Heart left ventricle (tissue), 16 donors: ENCODE results near the gene GRIN1. TPM values are rescaled to one million over a fixed set of nuclear protein-coding genes. Genes with fewer than 3 reads are reported as not detected.

ENCODE experiments used
- ATAC-seq, 4 donors: fragments of 200-7000 bp; cut with Tn5 transposase; one replicate each; pipeline ENCODE4 v1.9.1; 2020 to 2022; ENCODE audit warnings: moderate library complexity in 4 of 4, mild to moderate bottlenecking in 3 of 4, moderate number of reproducible peaks in 1 of 4
- DNase-seq, 5 donors: peaks; one replicate each; pipeline ENCODE4 v3.0.0-alpha.2; 2020
- H3K27ac ChIP-seq, 12 donors: fragments of 200-600 bp; sonication (generic) in 4 of 12; one replicate each; pipeline versions ENCODE4 v1.5.0 to v1.8.0; 2016 to 2022; ENCODE audit warnings: mild to moderate bottlenecking in 2 of 12
- H3K27me3 ChIP-seq, 9 donors: fragments of 200-600 bp; sonication (generic) in 2 of 9; one replicate each; pipeline versions ENCODE4 v1.5.1 to v1.8.0; 2016 to 2022; ENCODE audit warnings: mild to moderate bottlenecking in 3 of 9
- H3K36me3 ChIP-seq, 9 donors: fragments of 200-600 bp; sonication (generic) in 2 of 9; one replicate each; pipeline versions ENCODE4 v1.5.0 to v1.8.0; 2018 to 2022; ENCODE audit warnings: mild to moderate bottlenecking in 2 of 9
- H3K4me1 ChIP-seq, 12 donors: fragments of 200-600 bp; sonication (generic) in 4 of 12; one replicate each; pipeline versions ENCODE4 v1.5.0 to v1.8.0; 2016 to 2022; ENCODE audit warnings: mild to moderate bottlenecking in 3 of 12
- H3K4me3 ChIP-seq, 12 donors: fragments of 200-600 bp; sonication (generic) in 4 of 12; one replicate each; pipeline versions ENCODE4 v1.5.0 to v1.8.0; 2017 to 2022; ENCODE audit warnings: mild to moderate bottlenecking in 9 of 12, moderate library complexity in 4 of 12
- H3K9me3 ChIP-seq, 12 donors: fragments of 200-600 bp; sonication (generic) in 4 of 12; one replicate each; pipeline versions ENCODE4 v1.5.0 to v1.8.0; 2016 to 2022; ENCODE audit warnings: mild to moderate bottlenecking in 1 of 12
- CTCF ChIP-seq, 12 donors: fragments of 200-600 bp; sonication (generic) in 4 of 12; IDR thresholded peaks; one replicate each; pipeline versions ENCODE4 v1.5.0 to v1.8.0; 2018 to 2022; ENCODE audit warnings: antibody characterized with exemption in 12 of 12, mild to moderate bottlenecking in 5 of 12
- POLR2A ChIP-seq, 2 donors: fragments of 450-650 bp; IDR thresholded peaks; one replicate each; pipeline ENCODE4 v1.6.1; 2017; ENCODE audit warnings: antibody characterized with exemption in 2 of 2, mild to moderate bottlenecking in 2 of 2, moderate library complexity in 2 of 2
- WGBS, 4 donors: extraction: QIAGEN DNeasy Blood & Tissue Kit in 2 of 4; methylation state at CpG; one replicate each; pipeline versions ENCODE4 v1.1.5 to v1.1.7; 2013 to 2018; 5-methylcytosine and 5-hydroxymethylcytosine counted together
- intact Hi-C, 10 donors: fragments of 100-400 bp; cut with DNase I; formaldehyde crosslinking; loops; one replicate each; pipeline versions ENCODE4 v1.11.1 to v1.14.2; 2022
- polyA plus RNA-seq, 2 donors: library from polyadenylated mRNA; stranded (reverse); fragments of 200-250 nt; gene quantifications; one replicate each; pipeline ENCODE4 v1.2.3, GENCODE V29; 2013
- total RNA-seq, 9 donors: library from RNA; depleted of rRNA in 2 of 9; stranded (reverse); fragments of >200 nt in 2 of 9; fragmentation: NEBNext Ultra II Directional in 3 of 9; extraction: Animal tissue kit (Norgen Biotek cat#: 25700) in 3 of 9; gene quantifications; one replicate each; pipeline versions ENCODE4 v1.1.0 to v1.2.4, GENCODE V29; 2016 to 2023
- donor health status: ischemic (EF 13 %, LVEDD 7.1; RV severe dilation, severe dysfunction).
- donor health status: healthy with polysubstance abuse.
- donor health status: DM: no; HTN: yes; CAD: no.
- donor health status: DM: no; HTN: no; CAD: no.
- donor health status: ischemic (EF 25% LVEDD 6.9; RV normal size, moderate dysfunction).
- donor health status: ischemic (EF 25% LVEDD 5.7; RV mildly dilated, moderate dysfunction).
- donor health status: healthy.
- donor health status: DM: yes; HTN: yes; CAD: no.
- donor health status: ischemic (EF 35%, LVEDD 5.7; RV mildly dilated, moderate dysfunction).
- donor health status: nonischemic (EF 11% LVEDD 7.7; RV severe dilation, severe dysfunction).
- donor health status: DM: yes; HTN: yes; CAD: no.
- donor health status: PGD.
- donor health status: ischemic (EF 29% LVEDD 5.4; RV normal size, mild dysfunction).
- donor health status: nonischemic (EF 23%, LVEDD 6.1; RV moderate dilation, normal function).

The GRIN1 gene
- total and polyA plus RNA-seq, 11 donors, result 0.10 TPM; not detected in 10

- intact Hi-C loops, result loop anchor here in 4 of 10 donors (10.0 kb wide), 2 partner anchors 55 to 65 kb away; partner anchors contain the start of gene DPP7 (in 1 of the 4)
- no peak overlapping the region for H3K27ac ChIP-seq
- H3K9me3 ChIP-seq, result no peaks in the 10 kb centered on the region
- TF ChIP-seq CTCF (IDR thresholded peaks at IDR 0.05) (no peak), POLR2A (IDR thresholded peaks at IDR 0.05) (no peak)
- peaks cover 0 to 4% (median 0%) of the 10 kb centered on the region in 12 donors for H3K4me1 ChIP-seq
- no peaks in the 10 kb centered on the region for H3K27me3 ChIP-seq
- ATAC-seq (peak in 1 of 4 donors; percentile 7), DNase-seq (no peak)
- no peak overlapping the region for H3K4me3 ChIP-seq
- peaks cover 0 to 76% (median 60%) of the 10 kb centered on the region in 9 donors for H3K36me3 ChIP-seq
- WGBS, 4 donors, result 93 to 96% (median 95%) methylated on average over 12 to 17 of the region's 17 CpGs
Observed at GRCh38 chr9:137179761-137180160, 40.8 kb downstream of the GRIN1 start.

- ATAC-seq (no peak), DNase-seq (no peak)
- TF ChIP-seq CTCF (IDR thresholded peaks at IDR 0.05), result no peak
- TF ChIP-seq POLR2A (IDR thresholded peaks at IDR 0.05), result no peak
- 91 to 96% (median 94%) methylated on average over 6 to 20 of the region's 20 CpGs for WGBS, 4 donors
- Histone ChIP-seq H3K4me3 (no peak overlapping the region), H3K36me3 (peaks cover 0 to 84% (median 62%) of the 10 kb centered on the region in 9 donors), H3K4me1 (peaks cover 0 to 9% (median 0%) of the 10 kb centered on the region in 12 donors), H3K9me3 (no peaks in the 10 kb centered on the region), H3K27ac (no peak overlapping the region), H3K27me3 (no peaks in the 10 kb centered on the region)
- intact Hi-C loops, result loop anchor here in 4 of 10 donors (10.0 kb wide), 2 partner anchors 56 to 66 kb away; partner anchors contain the start of gene DPP7 (in 1 of the 4)
Observed at GRCh38 chr9:137180491-137180890, 41.5 kb downstream of the GRIN1 start.

- intact Hi-C loops, result loop anchor here in 4 of 10 donors (10.0 kb wide), 2 partner anchors 57 to 67 kb away; partner anchors contain the start of gene DPP7 (in 1 of the 4)
- Histone ChIP-seq H3K9me3 (no peaks in the 10 kb centered on the region), H3K27ac (no peak overlapping the region), H3K36me3 (peaks cover 0 to 94% (median 68%) of the 10 kb centered on the region in 9 donors), H3K4me3 (no peak overlapping the region), H3K27me3 (no peaks in the 10 kb centered on the region), H3K4me1 (peaks cover 0 to 21% (median 7%) of the 10 kb centered on the region in 12 donors)
- no peak for ATAC-seq
- 90 to 96% (median 95%) methylated on average over 21 to 22 of the region's 22 CpGs for WGBS, 4 donors
- DNase-seq, result no peak
- no peak for TF ChIP-seq CTCF (IDR thresholded peaks at IDR 0.05)
- TF ChIP-seq POLR2A (IDR thresholded peaks at IDR 0.05), result no peak
Observed at GRCh38 chr9:137181680-137182079, 42.7 kb downstream of the GRIN1 start.

GRCh38 chr9:137182836-137183235 is 43.9 kb downstream of the GRIN1 start:
- 86 to 96% (median 92%) methylated on average over 12 to 17 of the region's 17 CpGs for WGBS, 4 donors
- Histone ChIP-seq H3K4me1 (peaks cover 7 to 33% (median 19%) of the 10 kb centered on the region in 12 donors), H3K27ac (no peak overlapping the region), H3K27me3 (no peaks in the 10 kb centered on the region), H3K9me3 (no peaks in the 10 kb centered on the region), H3K4me3 (no peak overlapping the region), H3K36me3 (peaks cover 0 to 87% (median 64%) of the 10 kb centered on the region in 9 donors)
- ATAC-seq (no peak), DNase-seq (no peak)
- intact Hi-C loops, result loop anchor here in 4 of 10 donors (10.0 kb wide), 2 partner anchors 58 to 68 kb away; partner anchors contain the start of gene DPP7 (in 1 of the 4)
- no peak for TF ChIP-seq POLR2A (IDR thresholded peaks at IDR 0.05)
- no peak for TF ChIP-seq CTCF (IDR thresholded peaks at IDR 0.05)
